Activated gamma-delta T cell treated with anti-CD3 and anti-CD28 coated beads, Interleukin-2, amount 50 U/mL, for 16 hours (primary cell): ENCODE data around the gene MAML2.

ENCODE experiments used
- DNase-seq: peaks from one replicate; pipeline ENCODE4 v3.0.0-alpha.2; 2020; ENCODE audit warnings: low read depth

The MAML2 gene

GRCh38 chr11:96125400-96125799, 217.6 kb downstream of the MAML2 start:
- no peak for DNase-seq

- DNase-seq: no peak
Measured at GRCh38 chr11:96124155-96124554, 218.8 kb downstream of the MAML2 start.

- no peak for DNase-seq
Measured at GRCh38 chr11:96123301-96123700, 219.7 kb downstream of the MAML2 start.

- DNase-seq: no peak
Measured at GRCh38 chr11:96122601-96123074, 220.4 kb downstream of the MAML2 start.

- no peak for DNase-seq
Measured at GRCh38 chr11:96119211-96119610, 223.8 kb downstream of the MAML2 start.

- DNase-seq: no peak
Measured at GRCh38 chr11:96116376-96116775, 226.6 kb downstream of the MAML2 start.

GRCh38 chr11:96114178-96115064, 228.6 kb downstream of the MAML2 start:
- DNase-seq: no peak

- no peak for DNase-seq
Measured at GRCh38 chr11:96113193-96113681, 229.8 kb downstream of the MAML2 start.

GRCh38 chr11:96112192-96113128, 230.5 kb downstream of the MAML2 start:
- DNase-seq: no peak

- no peak for DNase-seq
Measured at GRCh38 chr11:96111308-96111707, 231.7 kb downstream of the MAML2 start.

GRCh38 chr11:96110302-96110701, 232.7 kb downstream of the MAML2 start:
- no peak for DNase-seq

- DNase-seq: no peak
Measured at GRCh38 chr11:96109331-96110030, 233.5 kb downstream of the MAML2 start.

- DNase-seq: no peak
Measured at GRCh38 chr11:96107143-96107824, 235.7 kb downstream of the MAML2 start.

GRCh38 chr11:96106645-96107044, 236.3 kb downstream of the MAML2 start:
- no peak for DNase-seq

- DNase-seq: no peak
Measured at GRCh38 chr11:96105944-96106343, 237.1 kb downstream of the MAML2 start.

GRCh38 chr11:96105197-96105895, 237.6 kb downstream of the MAML2 start:
- no peak for DNase-seq

- no peak for DNase-seq
Measured at GRCh38 chr11:96104496-96104895, 238.5 kb downstream of the MAML2 start.

- no peak for DNase-seq
Measured at GRCh38 chr11:96103721-96104120, 239.3 kb downstream of the MAML2 start.

- no peak for DNase-seq
Measured at GRCh38 chr11:96103102-96103501, 239.9 kb downstream of the MAML2 start.

- no peak for DNase-seq
Measured at GRCh38 chr11:96102664-96103078, 240.3 kb downstream of the MAML2 start.

GRCh38 chr11:96101146-96101545, 241.8 kb downstream of the MAML2 start:
- DNase-seq: no peak
